Mesendoderm (in vitro differentiated cells): ENCODE results near the gene SEMA3C.

ENCODE experiments used
- DNase-seq: peaks from one replicate; pipeline ENCODE4 v3.0.0; 2013
- H2AK5ac ChIP-seq: 2 replicates; pipeline ENCODE4 v1.6.1; 2013; ENCODE audit warnings: low read length, inconsistent platforms
- H2BK120ac ChIP-seq: 2 replicates; pipeline ENCODE4 v1.6.1; 2013; ENCODE audit warnings: low read depth, mild to moderate bottlenecking, low read length, moderate library complexity, mixed read lengths
- H2BK15ac ChIP-seq: replicated peaks from 2 replicates; pipeline ENCODE4 v1.6.1; 2013; ENCODE audit warnings: low read depth, mild to moderate bottlenecking, moderate library complexity
- H2BK5ac ChIP-seq: 2 replicates; pipeline ENCODE4 v1.6.1; 2013; ENCODE audit warnings: low read length, inconsistent platforms
- H3K18ac ChIP-seq: 2 replicates; pipeline ENCODE4 v1.6.1; 2013; ENCODE audit warnings: mild to moderate bottlenecking, low read length, mixed read lengths
- H3K23ac ChIP-seq: one replicate; pipeline ENCODE4 v1.6.1; 2013; ENCODE audit warnings: low read length
- H3K27ac ChIP-seq: 2 replicates; pipeline ENCODE4 v1.5.1; 2013; ENCODE audit warnings: low read depth, mild to moderate bottlenecking, inconsistent platforms, low read length, moderate library complexity
- H3K27me3 ChIP-seq: 2 replicates; pipeline ENCODE4 v1.6.1; 2013; ENCODE audit warnings: low read length, control low read depth, mild to moderate bottlenecking, inconsistent platforms; ENCODE audit not compliant: insufficient read depth, poor library complexity
- H3K36me3 ChIP-seq: 2 replicates; pipeline ENCODE4 v1.6.1; 2013; ENCODE audit warnings: low read length, inconsistent platforms; ENCODE audit not compliant: control insufficient read depth, insufficient read depth
- H3K4ac ChIP-seq: one replicate; pipeline ENCODE4 v1.6.1; 2013; ENCODE audit warnings: low read depth, mild to moderate bottlenecking, low read length, moderate library complexity
- H3K4me1 ChIP-seq: 2 replicates; pipeline ENCODE4 v1.6.1; 2013; ENCODE audit warnings: low read depth, low read length, inconsistent platforms; ENCODE audit not compliant: control insufficient read depth
- H3K4me2 ChIP-seq: 2 replicates; pipeline ENCODE4 v1.6.1; 2013; ENCODE audit warnings: low read length
- H3K4me3 ChIP-seq: 2 replicates; pipeline ENCODE4 v1.5.1; 2013; ENCODE audit warnings: mild to moderate bottlenecking, low read length
- H3K56ac ChIP-seq: one replicate; pipeline ENCODE4 v1.6.1; 2013; ENCODE audit warnings: low read length
- H3K79me1 ChIP-seq: 2 replicates; pipeline ENCODE4 v1.6.1; 2013; ENCODE audit warnings: low read length, inconsistent platforms
- H3K79me2 ChIP-seq: 2 replicates; pipeline ENCODE4 v1.6.1; 2013; ENCODE audit warnings: mild to moderate bottlenecking, low read length; ENCODE audit not compliant: control insufficient read depth, insufficient read depth
- H3K9ac ChIP-seq: 2 replicates; pipeline ENCODE4 v1.6.1; 2013; ENCODE audit warnings: low read length, inconsistent platforms
- H4K5ac ChIP-seq: one replicate; pipeline ENCODE4 v1.6.1; 2013; ENCODE audit warnings: low read length
- H4K8ac ChIP-seq: one replicate; pipeline ENCODE4 v1.6.1; 2013; ENCODE audit warnings: low read depth, mild to moderate bottlenecking, control low read depth, low read length, moderate library complexity
- WGBS: extraction: QIAGEN DNeasy Blood & Tissue Kit; methylation state at CpG from one replicate; pipeline ENCODE4 v1.1.7; 2013; ENCODE audit warnings: low lambda C conversion rate, missing lambda C conversion rate; ENCODE audit not compliant: insufficient coverage; ENCODE audit errors: extremely low coverage; 5-methylcytosine and 5-hydroxymethylcytosine counted together

The SEMA3C gene

DNA sequence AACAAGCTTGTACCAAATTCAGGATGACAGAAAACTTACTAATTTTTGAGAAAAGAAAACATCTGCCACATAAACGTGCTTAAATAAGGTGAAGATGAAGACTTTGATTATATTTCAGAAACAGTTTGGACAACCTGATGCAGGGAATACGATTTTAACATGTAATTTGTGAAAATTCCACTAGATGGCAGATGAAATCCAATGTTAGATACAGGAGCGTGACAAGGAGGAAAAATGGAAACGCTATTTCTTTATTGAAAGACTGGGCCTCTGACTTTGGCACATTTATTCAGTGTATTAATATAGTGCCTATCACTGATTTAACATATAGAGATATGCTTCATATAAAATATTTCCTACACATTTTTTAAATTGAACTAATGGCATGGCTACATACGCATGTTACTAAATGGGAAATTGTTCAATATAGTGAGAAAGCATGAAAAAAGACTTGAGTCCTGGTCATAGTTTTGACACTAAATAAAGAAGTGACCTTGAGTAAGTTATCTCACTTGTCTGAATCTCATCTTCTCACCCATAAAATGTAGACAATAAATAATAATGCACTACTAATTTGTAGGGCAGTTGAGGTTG, 219.7 kb downstream of the SEMA3C start:
- WGBS, result no CpG with 5 or more reads among the region's 5 CpGs
- H4K8ac ChIP-seq, result no peak overlapping the region
- H3K4ac ChIP-seq, result no peak overlapping the region
- H3K27me3 ChIP-seq, result no peaks in the 10 kb centered on the region
- H3K4me1 ChIP-seq, result no peaks in the 10 kb centered on the region
- no peak overlapping the region for H3K4me3 ChIP-seq
- H3K27ac ChIP-seq, result no peak overlapping the region
- DNase-seq, result peak; percentile 50
- no peak overlapping the region for H3K18ac ChIP-seq
- no peak overlapping the region for H2BK120ac ChIP-seq
- no peak overlapping the region for H3K23ac ChIP-seq
- H3K79me2 ChIP-seq, result no peaks in the 10 kb centered on the region
- H2BK15ac ChIP-seq, result no peak overlapping the region
- H3K9ac ChIP-seq, result no peak overlapping the region
- H2AK5ac ChIP-seq, result no peak overlapping the region
- no peaks in the 10 kb centered on the region for H3K36me3 ChIP-seq
- H3K4me2 ChIP-seq, result no peak overlapping the region
- H4K5ac ChIP-seq, result no peak overlapping the region
- no peak overlapping the region for H2BK5ac ChIP-seq
- H3K79me1 ChIP-seq, result no peaks in the 10 kb centered on the region
- no peak overlapping the region for H3K56ac ChIP-seq
